HG03039 (cell line): ENCODE results near the gene KCNG4.

Experiments
- ATAC-seq: cut with Tn5 transposase; IDR thresholded peaks from one replicate; pipeline ENCODE4 v1.9.1; 2021; ENCODE audit warnings: mild to moderate bottlenecking, moderate library complexity; ENCODE audit not compliant: unreplicated experiment

KCNG4 gene

DNA sequence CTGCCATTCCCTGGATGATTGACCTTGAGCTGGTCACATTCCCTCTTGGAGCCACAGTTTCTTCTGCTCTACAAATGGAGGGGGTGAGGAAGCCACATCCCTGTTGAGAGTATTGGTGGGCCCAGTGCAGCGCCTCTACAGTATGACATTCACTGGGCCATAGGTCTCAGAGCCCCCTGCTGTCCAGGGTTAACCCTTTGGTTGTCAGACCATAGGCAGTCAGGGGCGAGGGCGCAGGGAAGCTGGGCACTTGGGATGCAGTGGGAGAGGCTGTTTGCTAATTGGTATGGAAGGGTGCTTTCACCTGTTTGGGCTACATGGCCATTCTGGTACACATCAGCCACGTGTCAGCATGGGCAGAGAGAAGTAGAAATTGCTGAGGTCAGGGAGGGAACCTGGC, 27.6 kb upstream of the KCNG4 start:
- no peak for ATAC-seq

DNA sequence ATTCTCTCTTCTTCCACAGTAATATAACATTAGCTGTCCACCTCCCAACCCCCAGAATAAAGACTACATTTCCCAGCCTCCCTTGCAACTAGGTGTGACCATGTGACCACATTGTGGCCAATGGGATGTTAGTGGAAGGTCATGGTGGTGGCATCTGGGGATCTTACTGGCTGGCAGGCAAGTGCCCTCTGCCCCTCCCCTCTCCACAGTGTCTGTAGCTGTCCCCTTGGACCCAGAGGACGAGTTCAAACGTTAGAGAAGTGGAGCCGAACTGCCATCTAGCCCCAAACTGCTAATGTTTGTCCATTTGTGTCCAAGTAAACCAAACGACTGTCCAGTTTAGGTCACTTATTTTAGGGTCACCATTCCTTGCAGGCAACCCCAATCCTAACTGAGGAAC, 26.6 kb upstream of the KCNG4 start:
- ATAC-seq = no peak

DNA sequence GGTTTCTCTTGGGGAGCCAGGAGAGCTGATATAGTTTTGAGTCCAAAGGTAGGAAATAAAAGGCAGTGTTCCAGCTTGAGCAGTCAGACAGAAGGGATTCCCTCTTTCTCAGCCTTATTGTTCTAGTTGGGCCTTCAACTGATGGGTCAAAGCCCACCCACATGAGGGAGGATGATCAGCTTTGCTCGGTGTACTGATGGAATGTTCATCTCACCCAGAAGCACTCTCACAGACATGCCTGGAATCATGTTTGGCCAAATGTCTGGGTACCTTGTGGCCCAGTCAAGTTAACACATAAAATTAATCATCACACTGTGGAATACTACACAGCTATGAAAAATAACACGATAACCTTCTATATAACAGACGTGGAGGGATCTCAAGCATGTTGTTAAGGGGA, 23.1 kb upstream of the KCNG4 start:
- no peak for ATAC-seq

DNA sequence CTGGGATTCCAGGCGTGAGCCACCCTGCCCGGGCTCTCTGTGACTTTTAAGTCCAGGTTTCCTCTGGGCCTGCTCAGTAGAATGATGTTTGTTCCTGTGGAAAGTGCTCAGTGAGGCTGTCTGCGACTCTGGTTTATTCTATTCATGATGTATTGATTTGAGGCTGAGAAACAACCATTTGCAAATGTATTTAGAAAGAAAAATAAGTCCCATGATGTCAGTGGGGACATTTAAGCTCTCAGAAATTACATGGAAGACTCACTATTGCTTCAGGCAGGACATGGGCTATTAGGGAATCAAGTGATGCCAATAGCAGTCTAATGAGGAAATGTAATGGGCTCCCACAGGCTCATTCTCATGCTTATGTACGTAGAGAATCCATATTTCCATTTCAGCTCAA, 22.2 kb upstream of the KCNG4 start:
- no peak for ATAC-seq

DNA sequence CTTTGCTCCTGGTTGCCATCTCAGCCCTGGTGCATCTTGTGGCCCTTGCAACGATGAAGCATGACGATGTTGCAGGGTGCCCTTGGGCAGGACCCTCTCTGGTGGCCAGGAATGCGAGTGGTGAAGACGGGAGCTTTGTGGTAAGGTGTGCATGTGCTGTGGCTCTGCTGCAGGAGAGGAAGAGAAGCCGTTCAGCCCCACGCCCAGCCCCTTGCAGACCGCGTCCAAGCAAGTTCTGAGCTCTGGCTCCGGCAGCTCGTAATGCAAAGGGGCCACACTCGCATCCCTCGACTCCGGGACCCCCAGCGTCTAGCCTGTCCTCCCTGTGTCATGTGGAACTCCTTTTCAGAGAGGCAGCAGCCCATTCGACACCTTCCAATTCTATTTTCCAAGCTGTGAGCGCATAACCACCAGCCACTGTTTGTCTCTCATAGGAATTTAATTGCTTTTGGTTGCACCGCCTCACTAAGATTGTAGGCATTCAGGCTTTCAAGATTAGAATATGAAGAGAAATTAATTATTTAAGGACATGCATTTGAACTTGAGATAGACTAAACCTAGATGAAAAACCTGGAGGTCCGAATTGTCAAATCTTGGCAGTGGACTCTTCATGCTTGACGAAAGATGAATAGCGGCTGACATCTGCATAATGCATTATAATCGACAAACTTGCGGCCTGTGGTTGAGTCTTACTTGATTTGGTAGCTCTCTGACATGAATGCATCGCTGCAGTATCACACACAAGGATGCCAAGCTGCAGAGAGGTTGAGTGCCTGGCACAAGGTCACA, 21.1 kb upstream of the KCNG4 start:
- ATAC-seq = no peak

DNA sequence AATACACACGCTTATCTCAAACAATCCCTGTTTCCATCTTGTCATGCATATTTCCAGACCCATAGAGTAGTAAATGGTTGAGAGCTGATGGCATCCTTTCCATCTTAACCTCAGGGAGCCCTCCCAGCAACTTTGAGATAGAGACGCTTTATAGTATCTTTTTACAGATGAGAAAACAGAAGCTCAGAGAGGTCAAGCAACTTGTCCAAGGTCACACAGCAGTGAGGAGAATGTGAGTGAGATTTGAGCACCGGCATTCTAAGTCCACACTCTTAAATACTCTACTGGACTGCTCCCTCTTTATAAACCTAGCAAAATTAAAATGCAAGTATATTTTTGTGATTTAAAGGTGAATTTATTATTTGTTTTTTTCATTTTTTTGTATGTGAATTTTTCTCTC, 19.9 kb upstream of the KCNG4 start:
- no peak for ATAC-seq

DNA sequence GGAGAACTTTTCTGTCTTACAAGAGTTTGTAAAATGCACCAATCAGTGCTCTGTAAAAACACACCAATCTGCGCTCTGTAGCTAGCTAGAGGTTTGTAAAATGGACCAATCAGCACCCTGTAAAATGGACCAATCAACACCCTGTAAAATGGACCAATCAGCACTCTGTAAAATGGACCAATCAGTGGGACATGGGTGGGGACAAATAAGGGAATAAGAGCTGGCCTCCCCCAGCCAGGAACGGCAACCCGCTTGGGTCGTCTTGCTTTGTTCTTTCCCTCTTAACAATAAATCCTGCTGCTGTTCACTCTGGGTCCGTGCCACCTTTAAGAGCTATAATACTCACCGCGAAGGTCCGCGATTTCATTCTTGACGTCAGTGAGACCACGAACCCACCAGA, 18.5 kb upstream of the KCNG4 start:
- ATAC-seq = no peak

DNA sequence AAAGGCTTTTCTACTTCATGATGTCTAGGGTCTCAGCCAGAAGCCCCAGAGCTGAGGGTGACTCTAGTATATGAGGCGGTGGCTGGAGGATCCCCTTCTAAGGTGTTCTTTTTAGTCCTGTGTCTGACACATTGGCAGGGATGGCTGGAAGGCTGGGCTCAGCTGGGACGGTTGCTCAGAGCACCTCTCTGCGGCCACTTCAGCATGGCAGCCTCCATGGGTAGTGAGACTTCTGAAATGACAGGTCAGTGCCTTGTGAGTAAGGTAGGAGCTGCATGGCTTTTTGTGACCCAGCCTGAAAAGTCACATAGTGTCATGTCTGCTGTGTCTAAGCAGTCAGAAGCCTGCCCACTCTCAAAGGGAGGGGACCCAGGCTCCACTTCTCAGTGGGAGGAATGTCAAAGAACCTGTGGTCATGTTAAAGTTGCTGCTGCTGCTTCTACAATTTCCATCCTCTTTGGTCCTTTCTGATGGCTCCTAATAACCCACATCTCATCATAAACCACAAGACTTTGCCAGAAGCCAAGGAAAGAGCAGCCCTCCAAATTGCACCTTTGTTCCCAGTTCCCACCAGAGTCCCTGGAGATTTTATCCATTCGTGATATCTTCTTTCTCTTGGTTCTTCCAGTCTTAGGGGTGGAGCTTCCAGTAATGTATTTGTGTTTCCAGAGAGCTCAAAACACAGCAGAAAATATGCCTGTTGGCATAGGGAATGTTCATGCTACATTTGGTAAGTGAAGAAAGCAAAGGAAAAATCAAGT, 15.4 kb upstream of the KCNG4 start:
- no peak for ATAC-seq

DNA sequence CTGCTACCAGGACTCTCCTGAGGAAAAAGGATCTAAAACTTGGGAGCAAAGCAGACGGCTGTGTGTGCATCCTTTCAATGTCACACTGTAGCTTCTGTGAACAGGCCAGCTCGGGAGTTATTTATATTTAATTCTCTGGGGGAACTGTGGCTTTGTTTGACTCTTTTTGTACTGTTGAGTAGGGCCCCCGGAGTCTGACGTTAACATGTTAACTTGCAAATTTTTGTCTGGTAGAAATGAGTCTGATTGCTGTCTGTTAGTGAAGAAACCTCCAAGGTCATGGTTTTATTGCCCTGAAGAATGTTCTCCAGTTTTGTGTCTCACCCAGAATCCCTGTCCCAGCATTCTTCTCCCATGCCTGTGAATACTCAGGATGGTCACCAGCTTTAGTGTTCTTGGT, 14.2 kb upstream of the KCNG4 start:
- ATAC-seq = no peak

DNA sequence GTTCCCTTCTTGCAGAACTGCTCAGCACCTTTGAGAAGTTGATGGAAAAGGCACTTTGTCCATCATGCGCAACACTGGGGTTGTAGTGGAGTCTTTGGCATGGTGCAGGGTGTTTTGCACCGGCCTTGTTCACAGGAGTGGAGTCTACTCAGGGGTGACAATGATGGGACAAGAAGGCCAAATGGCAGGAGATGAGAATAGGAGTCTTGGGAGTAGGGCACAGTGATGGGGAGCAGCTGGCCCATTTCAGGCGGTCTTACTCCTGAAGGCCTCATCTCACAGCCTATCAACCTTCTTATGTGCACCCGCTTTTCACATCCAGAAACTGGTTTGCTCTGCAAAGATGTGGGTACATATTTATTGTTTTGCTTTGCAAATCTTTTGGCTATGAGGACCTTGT, 13.4 kb upstream of the KCNG4 start:
- no peak for ATAC-seq

DNA sequence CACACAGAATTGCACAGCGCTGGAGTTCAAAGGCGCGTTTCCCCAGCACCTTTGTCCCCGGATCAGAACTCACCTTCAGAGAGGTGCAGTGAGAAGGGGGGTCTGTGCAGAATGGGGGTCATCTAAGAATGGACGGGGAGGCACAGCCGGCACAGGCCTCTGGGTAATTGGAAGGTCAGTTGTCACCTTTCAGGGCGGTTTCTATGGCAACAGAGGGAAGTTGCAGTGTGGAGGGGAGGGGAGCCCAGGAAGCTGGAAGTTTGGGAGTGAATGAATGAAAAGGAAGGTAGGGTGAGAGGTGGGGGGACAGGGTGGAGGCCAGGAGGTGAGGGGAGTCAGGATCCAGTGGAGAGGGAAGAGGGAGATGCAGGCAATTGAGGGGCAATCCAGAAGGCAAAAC, 12.4 kb upstream of the KCNG4 start:
- ATAC-seq = no peak

DNA sequence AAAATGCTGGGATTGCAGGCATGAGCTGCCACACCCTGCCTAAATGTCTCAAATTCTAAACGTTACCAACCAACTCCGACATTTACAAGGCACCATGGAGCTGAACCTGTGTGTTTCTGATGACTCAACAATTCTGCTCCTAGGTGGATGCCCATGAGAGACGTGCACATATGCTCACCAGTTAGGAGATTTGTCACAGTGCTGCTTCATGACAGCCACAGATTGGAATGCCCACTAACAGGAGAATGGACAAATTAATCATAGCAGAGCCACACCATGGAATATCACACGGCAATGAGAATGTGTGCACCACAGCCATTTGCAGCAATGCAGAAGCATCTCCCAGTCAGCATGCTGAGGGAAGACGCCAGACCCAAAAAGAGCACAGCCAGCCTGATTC, 8.0 kb upstream of the KCNG4 start:
- ATAC-seq = no peak

DNA sequence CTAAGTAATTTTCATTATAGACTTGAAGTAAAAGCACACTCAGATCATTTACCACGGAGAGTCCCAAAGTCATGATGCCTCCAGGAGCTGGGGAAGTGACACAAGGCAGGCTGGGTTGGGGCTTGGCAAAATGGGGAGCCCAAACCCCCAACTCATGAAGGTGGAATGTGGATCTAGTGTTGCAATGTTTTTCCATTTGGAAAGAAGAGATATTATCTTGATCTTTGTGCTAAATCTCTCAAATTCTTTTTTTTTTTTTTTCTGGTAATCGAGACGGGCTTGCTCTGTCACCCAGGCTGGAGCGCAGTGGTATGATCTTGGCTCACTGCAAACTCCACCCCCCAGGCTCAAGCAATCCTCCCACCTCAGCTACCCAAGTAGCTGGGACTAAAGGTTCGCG, 7.5 kb upstream of the KCNG4 start:
- no peak for ATAC-seq

DNA sequence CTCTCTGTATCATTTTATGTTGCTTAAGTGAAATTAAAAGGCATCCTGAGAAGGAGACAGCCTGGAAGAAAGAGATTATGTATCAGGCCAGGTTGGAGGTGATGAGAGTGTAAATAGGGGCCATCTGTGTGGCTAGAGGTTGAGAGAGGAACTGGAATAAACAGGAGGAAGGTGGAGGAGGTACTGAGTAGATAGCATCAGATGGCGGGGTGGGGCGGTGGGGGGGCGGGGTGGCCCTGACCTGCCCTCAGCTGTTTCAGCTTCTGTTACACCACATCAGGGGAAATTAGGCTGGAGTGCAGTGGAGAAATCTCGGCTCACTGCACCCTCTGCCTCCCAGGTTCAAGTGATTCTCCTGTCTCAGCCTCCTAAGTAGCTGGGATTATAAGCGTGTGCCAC, 6.9 kb upstream of the KCNG4 start:
- ATAC-seq = no peak

DNA sequence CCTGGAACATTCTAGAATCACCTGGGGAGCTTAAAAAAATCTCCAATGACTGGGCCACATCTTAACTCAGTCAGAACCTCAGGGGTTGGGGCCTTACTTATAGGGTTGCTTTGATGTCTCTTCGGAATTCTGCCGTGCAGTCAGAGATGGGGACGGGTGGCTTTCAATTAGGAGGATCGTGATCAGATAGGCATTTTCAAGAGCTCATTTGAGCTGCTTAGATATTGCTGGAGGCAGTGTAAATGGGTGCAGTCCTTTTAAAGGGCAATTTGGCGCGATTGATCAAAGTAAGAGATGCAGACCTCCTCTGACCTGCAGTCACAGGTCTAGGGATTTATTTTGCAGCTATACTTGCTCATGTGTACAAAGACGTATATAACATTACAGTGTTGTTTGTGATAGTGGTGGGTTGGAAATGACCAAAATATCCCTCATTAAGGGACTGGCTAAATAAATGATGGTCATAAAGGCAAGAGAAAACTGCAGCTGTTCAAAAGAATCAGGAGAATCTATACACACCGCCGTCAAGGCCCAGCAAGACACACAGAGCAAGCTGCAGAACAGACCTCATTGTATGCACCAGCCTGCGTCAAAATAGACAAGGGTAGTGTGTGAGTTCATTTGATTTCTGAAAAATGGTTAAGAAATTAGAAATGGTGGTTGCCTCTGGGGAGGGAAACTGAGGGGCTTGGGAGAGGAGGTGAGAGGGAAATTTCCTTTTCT, 6.3 kb upstream of the KCNG4 start:
- no peak for ATAC-seq

DNA sequence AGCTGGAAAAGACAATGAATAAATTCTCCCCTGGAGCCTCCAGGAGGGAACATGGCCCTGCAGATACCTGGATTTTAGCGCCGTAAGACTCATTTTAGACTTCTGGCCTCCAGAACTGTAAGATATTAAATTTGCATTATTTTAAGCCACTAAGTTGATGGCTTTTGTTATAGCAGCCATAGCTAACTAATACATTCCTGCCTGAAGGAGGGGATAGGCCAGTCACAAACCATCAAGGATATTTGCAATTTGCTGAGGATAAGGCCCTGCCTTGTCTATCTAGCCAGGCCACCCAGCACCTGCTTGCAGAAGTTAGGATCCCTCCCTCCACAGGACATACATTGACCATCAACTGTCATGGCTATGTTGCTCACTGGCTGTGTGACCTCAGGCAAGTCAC, 4.9 kb upstream of the KCNG4 start:
- no peak for ATAC-seq

DNA sequence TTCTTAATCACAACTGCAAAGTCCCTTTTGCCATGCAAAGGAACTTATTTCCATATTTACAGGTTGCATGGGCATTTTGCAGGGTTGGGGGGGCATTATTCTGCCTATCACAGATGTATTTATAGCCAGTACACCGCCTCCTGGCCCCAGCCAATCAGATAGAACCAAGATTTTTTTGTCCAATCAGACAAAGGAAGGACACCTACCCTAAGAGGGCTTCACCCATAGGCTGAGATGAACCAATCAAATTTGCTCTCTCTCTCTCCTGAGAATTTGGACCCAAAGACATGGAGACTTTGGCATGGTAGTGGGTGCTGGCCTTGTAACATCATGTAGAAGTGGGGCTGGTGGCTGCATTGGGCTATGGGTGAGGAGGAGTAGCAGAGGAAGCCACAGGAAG, 3.9 kb upstream of the KCNG4 start:
- no peak for ATAC-seq

DNA sequence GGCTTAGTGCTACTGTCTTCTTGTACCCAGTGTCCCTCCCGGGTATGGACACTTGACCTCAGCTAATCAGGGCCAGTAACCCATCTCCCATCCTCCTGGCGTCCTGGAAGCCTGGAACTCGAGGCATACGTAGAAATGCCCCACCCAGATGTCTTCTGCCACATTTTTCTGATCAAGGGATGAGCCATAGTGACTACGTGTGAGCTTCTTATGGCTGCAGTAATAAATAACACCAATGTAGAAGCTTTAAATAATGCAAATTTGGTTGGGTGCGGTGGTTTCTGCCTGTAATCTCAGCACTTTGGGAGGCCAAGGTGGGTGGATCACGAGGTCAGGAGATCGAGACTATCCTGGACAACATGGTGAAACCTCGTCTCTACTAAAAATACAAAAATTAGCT, 3.0 kb upstream of the KCNG4 start:
- ATAC-seq = no peak

DNA sequence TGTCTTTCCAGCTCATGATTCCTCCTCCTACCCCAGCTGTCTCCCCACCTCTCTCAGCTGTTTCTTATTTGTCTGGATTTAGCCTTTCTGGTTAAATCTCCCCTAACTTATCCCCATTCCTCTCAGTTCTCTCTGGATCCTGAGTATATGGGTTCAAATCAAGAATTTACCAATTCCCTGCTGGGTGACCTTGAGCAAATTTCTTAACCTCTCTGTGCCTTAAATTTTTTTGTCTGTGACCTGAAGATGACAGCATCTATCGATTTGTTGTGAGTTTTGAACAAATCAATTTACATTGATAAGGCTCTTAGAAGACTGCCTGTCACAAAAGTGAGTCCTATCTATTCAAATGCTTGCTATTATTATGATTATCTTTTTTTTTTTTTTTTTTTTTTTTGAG, 2.0 kb upstream of the KCNG4 start:
- no peak for ATAC-seq

DNA sequence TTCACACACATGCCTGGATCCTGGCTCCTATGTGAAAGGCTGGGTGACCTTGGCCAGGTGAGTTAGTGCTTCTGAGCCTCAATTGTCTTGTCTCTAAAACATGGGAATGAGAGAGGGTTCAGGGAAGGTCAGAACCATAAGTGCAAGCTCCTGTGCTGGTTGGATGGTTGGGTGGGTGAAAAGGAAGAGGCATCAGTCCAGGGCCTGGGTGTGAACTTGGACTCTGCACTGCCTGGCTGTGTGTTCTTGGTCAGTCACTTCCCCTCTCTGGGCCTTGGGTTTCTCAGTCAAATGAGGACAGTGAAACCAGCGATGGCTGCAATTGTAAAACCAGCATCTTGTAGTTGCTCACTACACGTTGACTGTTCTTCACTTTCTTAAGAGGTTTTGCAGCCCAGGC, 643 bp upstream of the KCNG4 start:
- ATAC-seq = no peak

DNA sequence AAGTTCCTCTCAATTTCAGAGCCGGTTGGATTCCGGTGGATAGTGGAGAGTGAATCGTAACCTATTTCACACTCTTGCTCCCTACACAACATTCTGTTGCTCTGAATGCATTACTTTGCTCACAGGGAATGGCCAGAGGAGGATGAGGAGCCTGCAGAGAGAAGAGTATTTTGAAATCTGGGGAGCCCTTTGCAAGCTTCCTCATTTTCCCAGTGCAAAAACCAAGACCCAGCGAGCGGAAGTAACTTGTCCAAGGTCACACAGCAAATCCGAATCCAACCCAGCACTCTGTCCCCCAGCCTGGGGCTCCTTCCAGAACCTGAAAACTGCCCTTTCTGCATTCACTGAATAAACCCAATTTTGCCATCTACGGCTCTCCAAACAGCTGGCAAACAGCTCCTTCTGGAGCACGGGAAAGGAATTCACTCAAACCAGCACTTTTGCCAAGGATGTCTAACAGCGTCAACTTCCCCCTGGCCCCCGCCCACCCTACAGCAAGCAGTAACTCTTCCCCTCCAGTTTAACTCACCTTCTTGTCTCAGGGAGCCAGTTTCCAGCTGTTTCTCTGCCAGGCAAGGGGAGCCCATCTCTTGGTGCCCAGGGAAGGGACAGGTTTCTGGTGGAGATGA, 557 bp downstream of the KCNG4 start:
- ATAC-seq = no peak
